OCI-LY7 (cell line): Measurements from ENCODE around the gene LORICRIN.

ENCODE experiments used
- EZH2phosphoT487 ChIP-seq: fragments of 200-600 bp; sonication (generic); IDR thresholded peaks from 2 replicates; pipeline ENCODE4 v1.6.1; 2018; ENCODE audit warnings: low read depth, borderline replicate concordance, mild to moderate bottlenecking, mixed run types, antibody characterized with exemption, low read length, moderate library complexity, mixed read lengths
- TF ChIP-seq, protein P1 (sequence below): fragments of 200-600 bp; sonication (generic); conservative IDR thresholded peaks from 2 replicates; pipeline ENCODE4 v1.5.1; 2014; ENCODE audit warnings: mild to moderate bottlenecking, antibody characterized with exemption, low read length, moderate library complexity, mixed read lengths

DNA sequence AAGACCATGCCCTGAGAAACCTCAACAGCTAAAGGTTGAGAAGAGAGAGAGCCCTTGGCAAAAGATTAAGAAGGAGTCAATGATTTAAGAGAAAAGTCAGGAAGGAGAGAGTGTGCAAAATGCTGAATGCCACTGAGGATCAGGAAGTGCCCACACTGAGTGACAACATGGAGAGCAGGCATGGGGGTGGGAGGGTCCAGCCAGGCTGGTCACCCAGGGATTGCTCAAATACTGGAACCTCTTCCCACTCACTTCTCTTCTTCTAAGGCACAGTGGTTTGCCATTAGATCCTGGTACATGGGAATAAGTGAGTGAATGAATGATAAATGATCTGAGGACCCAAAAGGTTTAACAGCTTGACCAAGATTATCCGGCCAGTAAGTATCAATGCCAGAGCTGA lies 31.0 kb upstream of the LORICRIN start:
- TF ChIP-seq, protein P1, sequence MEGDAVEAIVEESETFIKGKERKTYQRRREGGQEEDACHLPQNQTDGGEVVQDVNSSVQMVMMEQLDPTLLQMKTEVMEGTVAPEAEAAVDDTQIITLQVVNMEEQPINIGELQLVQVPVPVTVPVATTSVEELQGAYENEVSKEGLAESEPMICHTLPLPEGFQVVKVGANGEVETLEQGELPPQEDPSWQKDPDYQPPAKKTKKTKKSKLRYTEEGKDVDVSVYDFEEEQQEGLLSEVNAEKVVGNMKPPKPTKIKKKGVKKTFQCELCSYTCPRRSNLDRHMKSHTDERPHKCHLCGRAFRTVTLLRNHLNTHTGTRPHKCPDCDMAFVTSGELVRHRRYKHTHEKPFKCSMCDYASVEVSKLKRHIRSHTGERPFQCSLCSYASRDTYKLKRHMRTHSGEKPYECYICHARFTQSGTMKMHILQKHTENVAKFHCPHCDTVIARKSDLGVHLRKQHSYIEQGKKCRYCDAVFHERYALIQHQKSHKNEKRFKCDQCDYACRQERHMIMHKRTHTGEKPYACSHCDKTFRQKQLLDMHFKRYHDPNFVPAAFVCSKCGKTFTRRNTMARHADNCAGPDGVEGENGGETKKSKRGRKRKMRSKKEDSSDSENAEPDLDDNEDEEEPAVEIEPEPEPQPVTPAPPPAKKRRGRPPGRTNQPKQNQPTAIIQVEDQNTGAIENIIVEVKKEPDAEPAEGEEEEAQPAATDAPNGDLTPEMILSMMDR: no peak
- no peak for TF ChIP-seq EZH2phosphoT487
